K562 (cell line): ENCODE results near the gene FLT1. TPM values are rescaled to one million over a fixed set of nuclear protein-coding genes. Genes with fewer than 3 reads are reported as not detected.

Experiments
- ATAC-seq: fragments of 200-7000 bp; cut with Tn5 transposase; 3 replicates; pipeline ENCODE4 v1.9.1; 2020; ENCODE audit warnings: moderate library complexity
- BruUV-seq: library from RNA; stranded (reverse); fragments of 400-500 nt; replicated peaks from 2 replicates; lab custom pipeline; 2021; lab: Mats Ljungman, UMichigan
- CTCF ChIA-PET: fragments of 300-600 bp; formaldehyde crosslinking; extraction: SDS; loops from one replicate; lab custom pipeline; 2021; ENCODE audit warnings: low intra/inter-chr PET ratio; lab: Yijun Ruan, JAX
- POLR2A ChIA-PET: fragments of 300-600, 350-650 bp; sonication (Branson Sonifier 250); formaldehyde crosslinking; extraction: SDS; loops from one replicate; lab custom pipeline; 2021; ENCODE audit warnings: antibody characterized with exemption, inconsistent platforms; lab: Yijun Ruan, JAX
- DNase-seq, 4 experiments: peaks; one replicate each; pipeline versions ENCODE4 v3.0.0 to v3.0.0-alpha.2; 2011 to 2018; ENCODE audit warnings: low spot score in 3 of 4, mixed read lengths in 3 of 4; ENCODE audit errors: extremely low read depth in 1 of 4
- FAIRE-seq: peaks from 2 replicates; lab custom pipeline; 2011; peaks lifted over from hg19 to GRCh38; lab: Jason Lieb, UNC
- H2AFZ ChIP-seq: 2 replicates; pipeline ENCODE4 v1.6.0; 2011; ENCODE audit warnings: low read depth, low read length, control low read depth, inconsistent platforms
- H3K27ac ChIP-seq: fragments of 200-600 bp; 3 replicates; pipeline ENCODE4 v1.8.0; 2011; ENCODE audit warnings: low read depth, mild to moderate bottlenecking, control low read depth, inconsistent platforms, low read length, moderate library complexity, mixed read lengths; ENCODE audit errors: extremely low read depth
- H3K27me3 ChIP-seq, 2 experiments: fragments of 300-600 bp in 1 of 2; 2 replicates in 1 of 2; 3 replicates in 1 of 2; pipeline versions ENCODE4 v1.6.0 to v1.8.0; 2011; ENCODE audit warnings: inconsistent platforms in 2 of 2, low read length in 2 of 2, mild to moderate bottlenecking in 1 of 2, mixed read lengths in 1 of 2, moderate library complexity in 1 of 2; ENCODE audit not compliant: control insufficient read depth in 2 of 2, insufficient read depth in 2 of 2
- H3K36me3 ChIP-seq: fragments of 300-600 bp; 3 replicates; pipeline ENCODE4 v1.8.0; 2011; ENCODE audit warnings: mild to moderate bottlenecking, low read length, inconsistent platforms; ENCODE audit not compliant: control insufficient read depth, insufficient read depth
- H3K4me1 ChIP-seq, 2 experiments: fragments of 200-600 bp in 1 of 2; replicated peaks in 1 of 2; 2 replicates in 1 of 2; 3 replicates in 1 of 2; pipeline versions ENCODE4 v1.5.1 to v1.8.0; 2011; ENCODE audit warnings: inconsistent platforms in 2 of 2, low read length in 2 of 2, mild to moderate bottlenecking in 1 of 2, mixed read lengths in 1 of 2, moderate library complexity in 1 of 2; ENCODE audit not compliant: control insufficient read depth in 2 of 2, insufficient read depth in 2 of 2
- H3K4me2 ChIP-seq: 2 replicates; pipeline ENCODE4 v1.6.1; 2011; ENCODE audit warnings: low read length, control low read depth, inconsistent platforms, mixed read lengths; ENCODE audit not compliant: insufficient read depth
- H3K4me3 ChIP-seq: fragments of 200-600 bp; sonication (generic), shearing (Covaris generic); 2 replicates; pipeline ENCODE4 v1.5.1; 2016; ENCODE audit warnings: control low read depth, inconsistent platforms
- H3K79me2 ChIP-seq: fragments of 200-600 bp; 3 replicates; pipeline ENCODE4 v1.8.0; 2011; ENCODE audit warnings: low read length, inconsistent platforms; ENCODE audit not compliant: control insufficient read depth, insufficient read depth
- H3K9ac ChIP-seq, 2 experiments: 2 replicates each; pipeline versions ENCODE4 v1.6.0 to v1.6.1; 2011; ENCODE audit warnings: low read depth in 2 of 2, low read length in 2 of 2, control low read depth in 1 of 2, inconsistent platforms in 1 of 2, mild to moderate bottlenecking in 1 of 2, mixed read lengths in 1 of 2; ENCODE audit not compliant: insufficient read depth in 1 of 2
- H3K9me1 ChIP-seq: one replicate; pipeline ENCODE4 v1.6.0; 2011; ENCODE audit warnings: inconsistent platforms, mild to moderate bottlenecking, low read length, moderate library complexity; ENCODE audit not compliant: control insufficient read depth, insufficient read depth
- H3K9me3 ChIP-seq: replicated peaks from 2 replicates; pipeline ENCODE4 v1.5.1; 2011; ENCODE audit warnings: low read depth, low read length, inconsistent platforms; ENCODE audit not compliant: control insufficient read depth, insufficient read depth
- H4K20me1 ChIP-seq: replicated peaks from 2 replicates; pipeline ENCODE4 v1.6.1; 2011; ENCODE audit warnings: low read length, inconsistent platforms, mixed read lengths; ENCODE audit not compliant: control insufficient read depth, insufficient read depth
- HIVEP1 ChIP-seq: fragments of 250-450 bp; sonication (Bioruptor Pico); IDR thresholded peaks from 2 replicates; pipeline ENCODE4 v1.4.0; 2020; ENCODE audit warnings: mild to moderate bottlenecking
- MAFG ChIP-seq: fragments of 450-650 bp; conservative IDR thresholded peaks from 2 replicates; pipeline ENCODE4 v1.6.1; 2016; ENCODE audit warnings: missing genetic modification characterization, missing compliant biosample characterization
- NR2C1 ChIP-seq, 2 experiments: fragments of 450-650 bp; IDR thresholded peaks; 2 replicates each; pipeline ENCODE4 v1.6.1; 2017; ENCODE audit warnings: mild to moderate bottlenecking in 2 of 2, antibody characterized with exemption in 1 of 2, inconsistent platforms in 1 of 2, missing compliant biosample characterization in 1 of 2, missing genetic modification characterization in 1 of 2
- PKNOX1 ChIP-seq: fragments of 450-650 bp; IDR thresholded peaks from 2 replicates; pipeline ENCODE4 v1.6.1; 2016
- PRDM10 ChIP-seq: fragments of 450-650 bp; IDR thresholded peaks from 2 replicates; pipeline ENCODE4 v1.6.1; 2018; ENCODE audit not compliant: partially characterized antibody
- PREB ChIP-seq: sonication (generic); formaldehyde crosslinking; IDR thresholded peaks from 2 replicates; pipeline ENCODE4 v1.8.1; 2023; ENCODE audit warnings: mild to moderate bottlenecking, missing genetic modification reagents
- SP1 ChIP-seq: sonication (generic); formaldehyde crosslinking; IDR thresholded peaks from 2 replicates; pipeline ENCODE4 v1.8.1; 2022; ENCODE audit warnings: mild to moderate bottlenecking, missing genetic modification reagents
- ZBTB8A ChIP-seq: fragments of 450-650 bp; IDR thresholded peaks from 2 replicates; pipeline ENCODE4 v1.6.1; 2018; ENCODE audit warnings: mild to moderate bottlenecking, moderate library complexity; ENCODE audit not compliant: partially characterized antibody
- ZNF212 ChIP-seq: fragments of 450-650 bp; formaldehyde crosslinking; IDR thresholded peaks from 2 replicates; pipeline ENCODE4 v1.4.0; 2020; ENCODE audit warnings: mild to moderate bottlenecking
- ZNF592 ChIP-seq: fragments of 450-650 bp; IDR thresholded peaks from 2 replicates; pipeline ENCODE4 v1.6.1; 2017; ENCODE audit warnings: antibody characterized with exemption, mild to moderate bottlenecking
- ZNF780A ChIP-seq: fragments of 250-450 bp; sonication (Bioruptor Pico); IDR thresholded peaks from 2 replicates; pipeline ENCODE4 v1.5.0; 2021; ENCODE audit warnings: mild to moderate bottlenecking
- WGBS: fragments of 100-300 bp; shearing (Covaris generic); methylation state at CpG from one replicate; pipeline ENCODE4 v1.1.6; 2016; ENCODE audit warnings: low coverage, mixed read lengths; ENCODE audit not compliant: insufficient coverage; ENCODE audit errors: missing lambda C conversion rate; 5-methylcytosine and 5-hydroxymethylcytosine counted together
- in situ Hi-C: fragments of 300-500 bp; cut with MboI; formaldehyde crosslinking; loops from 4 replicates; pipeline ENCODE4 v1.15.0; 2018; ENCODE audit warnings: inconsistent platforms, mixed read lengths
- intact Hi-C: fragments of 100-400 bp; cut with micrococcal nuclease; formaldehyde crosslinking; loops from 2 replicates; pipeline ENCODE4 v1.14.2; 2022
- polyA plus RNA-seq, 8 experiments: library from polyadenylated mRNA; depleted of rRNA in 4 of 8; stranded (reverse) in 5 of 8; unstranded in 3 of 8; fragments of >200 nt; fragmentation: Nextera tagmentation in 2 of 8; fragmentation: Illumina TruSeq in 1 of 8; extraction: Ambion mirVana in 2 of 8; extraction: Trizol in 1 of 8; gene quantifications; 2 replicates each; pipeline versions ENCODE4 v1.2.1 to v1.2.3, GENCODE V29; 2011 to 2014; ENCODE audit warnings: inconsistent platforms in 1 of 8, missing spikeins in 1 of 8
- total RNA-seq, 7 experiments: library from RNA; depleted of rRNA in 6 of 7; stranded (reverse); fragments of >200 nt in 6 of 7; fragmentation: Illumina TruSeq in 2 of 7; extraction: Trizol in 2 of 7; gene quantifications; 2 replicates each; pipeline versions ENCODE4 v1.2.1 to v1.2.3, GENCODE V29; 2011 to 2021; ENCODE audit warnings: low replicate concordance in 1 of 7

FLT1 gene
- total and polyA plus RNA-seq, 9 of the 15 experiments (the other 6 are each of a cell fraction or from before 2014, with no cell fraction given) = 0.01 to 2.0 (median 0.22) TPM

GRCh38 chr13:28306325-28306724 is 188.6 kb downstream of the FLT1 start (continued):
- TF ChIP-seq PRDM10 = no peak

GRCh38 chr13:28301839-28302238 is 193.1 kb downstream of the FLT1 start:
- H3K9me1 ChIP-seq = no peaks in the 10 kb centered on the region
- no peak for ATAC-seq
- H3K27ac ChIP-seq = no peak overlapping the region
- in situ Hi-C loops = no loop called here
- POLR2A ChIA-PET = no interaction called here
- no peak for FAIRE-seq
- no peaks in the 10 kb centered on the region for H3K9me3 ChIP-seq
- no peak for DNase-seq
- intact Hi-C loops = no loop called here
- no peak overlapping the region for H3K9ac ChIP-seq
- H3K4me1 ChIP-seq = no peaks in the 10 kb centered on the region; a peak in 1 of 5 replicates
- no peaks in the 10 kb centered on the region for H4K20me1 ChIP-seq
- no peaks in the 10 kb centered on the region for H3K36me3 ChIP-seq
- no peak overlapping the region for H2AFZ ChIP-seq
- CTCF ChIA-PET = no interaction called here
- no TSS peak for BruUV-seq
- H3K4me2 ChIP-seq = no peak overlapping the region
- H3K4me3 ChIP-seq = no peak overlapping the region
- WGBS = 32% methylated on average over 4 of the region's 4 CpGs
- peaks cover 0 to 5% of the 10 kb centered on the region in 2 experiments; a peak in 2 of 5 replicates for H3K27me3 ChIP-seq
- H3K79me2 ChIP-seq = no peaks in the 10 kb centered on the region
- TF ChIP-seq ZNF212 (CRISPR knock-in tag) = no peak
- no peak for TF ChIP-seq HIVEP1 (CRISPR knock-in tag)
- no peak for TF ChIP-seq NR2C1 (IDR thresholded peaks at IDR 0.05)
- TF ChIP-seq NR2C1 (tag; IDR thresholded peaks at IDR 0.05) = no peak
- TF ChIP-seq SP1 (CRISPR knock-in tag) = no peak
- no peak for TF ChIP-seq MAFG
- no peak for TF ChIP-seq PKNOX1
- TF ChIP-seq PREB (CRISPR knock-in tag) = no peak
- TF ChIP-seq ZNF592 = no peak
- TF ChIP-seq ZNF780A (CRISPR knock-in tag) = no peak
- no peak for TF ChIP-seq ZBTB8A
